Measurements from ENCODE around the gene TMEM50A.

TMEM50A gene

DNA sequence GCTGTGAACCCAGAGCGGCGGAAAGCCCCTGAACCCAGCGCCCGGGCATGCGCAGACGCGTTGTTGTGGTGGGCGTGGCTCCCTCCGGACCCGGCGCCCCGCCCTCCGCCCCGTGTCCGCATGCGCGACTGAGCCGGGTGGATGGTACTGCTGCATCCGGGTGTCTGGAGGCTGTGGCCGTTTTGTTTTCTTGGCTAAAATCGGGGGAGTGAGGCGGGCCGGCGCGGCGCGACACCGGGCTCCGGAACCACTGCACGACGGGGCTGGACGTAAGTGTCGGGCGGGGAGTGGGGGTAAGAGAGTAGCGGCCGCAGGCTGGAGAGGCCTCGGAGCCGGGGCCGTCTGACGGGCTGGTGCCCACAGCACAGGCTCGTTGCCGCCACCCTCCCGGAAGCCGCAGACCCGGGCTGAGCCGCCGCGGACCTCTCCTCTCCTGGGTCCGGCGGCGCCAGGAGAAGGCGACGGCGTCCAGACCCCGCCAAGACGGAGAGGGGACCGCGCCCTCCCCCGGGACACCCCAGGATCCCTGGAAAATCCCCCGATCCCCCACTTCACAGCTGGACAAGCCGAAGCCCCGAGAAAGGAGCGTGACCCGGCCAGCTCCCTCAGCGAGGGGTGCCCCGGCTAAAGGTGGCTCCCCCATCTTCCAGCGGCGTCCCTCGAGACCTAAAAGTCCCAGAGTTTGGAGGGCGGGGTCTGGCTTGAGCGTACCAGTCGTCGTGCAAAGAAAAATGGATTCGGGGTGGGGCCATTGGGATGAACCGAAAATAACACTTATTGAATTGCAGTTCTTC, at the start of gene TMEM50A:
TSS of gene TMEM50A (plus strand) at position 147 of the 794 bp plus-strand sequence. CDS start 2,153 bp downstream, outside the sequence.
- TF ChIP-seq GATA2 (IDR thresholded peaks at IDR 0.05; ENCODE audit: low read depth, low read length) (no peak), GATA3 (IDR thresholded peaks at IDR 0.05; ENCODE audit: low read depth, low read length) (no peak)

DNA sequence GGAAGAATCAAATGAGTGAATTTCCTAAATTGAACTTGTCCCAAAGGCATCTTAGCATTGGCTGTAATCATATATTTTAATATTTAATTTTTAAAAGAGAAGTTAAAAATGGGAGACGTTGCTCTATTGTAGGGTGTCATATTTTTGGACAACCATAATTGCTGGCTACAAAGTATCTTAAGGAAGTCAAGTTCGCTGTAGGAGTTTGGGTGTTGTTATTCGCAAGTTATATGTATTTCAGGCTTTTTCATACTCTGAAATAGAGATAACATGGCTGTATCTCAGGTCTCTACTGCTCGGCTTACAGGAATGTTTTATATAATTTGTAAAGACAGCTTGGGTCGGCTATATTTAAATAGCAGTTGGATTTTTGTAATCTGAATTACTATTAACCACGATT, 852 bp downstream of the TMEM50A start:
- TF ChIP-seq GATA2 (IDR thresholded peaks at IDR 0.05; ENCODE audit: low read depth, low read length) (no peak), GATA3 (IDR thresholded peaks at IDR 0.05; ENCODE audit: low read depth, low read length) (no peak)

DNA sequence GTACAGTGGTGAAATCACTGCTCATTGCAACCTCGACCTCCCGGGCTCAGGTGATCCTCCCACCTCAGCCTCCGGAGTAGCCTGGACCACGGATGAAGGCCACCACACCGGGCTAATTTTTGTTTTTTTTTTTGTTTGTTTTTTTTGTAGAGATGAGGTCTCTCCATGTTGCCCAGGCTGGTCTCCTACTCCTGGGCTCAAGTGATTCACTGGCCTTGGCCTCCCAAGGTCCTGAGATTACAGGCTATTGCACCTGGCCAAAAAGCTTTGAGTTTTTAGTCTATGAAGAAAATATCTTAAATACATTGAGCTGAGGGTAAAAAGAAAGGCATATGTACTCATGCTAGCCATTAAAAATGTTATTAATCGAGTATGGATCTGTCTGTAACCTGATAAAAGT, 3.6 kb downstream of the TMEM50A start:
- TF ChIP-seq GATA3 (IDR thresholded peaks at IDR 0.05; ENCODE audit: low read depth, low read length) = no peak
- TF ChIP-seq GATA2 (IDR thresholded peaks at IDR 0.05; ENCODE audit: low read depth, low read length) = no peak

DNA sequence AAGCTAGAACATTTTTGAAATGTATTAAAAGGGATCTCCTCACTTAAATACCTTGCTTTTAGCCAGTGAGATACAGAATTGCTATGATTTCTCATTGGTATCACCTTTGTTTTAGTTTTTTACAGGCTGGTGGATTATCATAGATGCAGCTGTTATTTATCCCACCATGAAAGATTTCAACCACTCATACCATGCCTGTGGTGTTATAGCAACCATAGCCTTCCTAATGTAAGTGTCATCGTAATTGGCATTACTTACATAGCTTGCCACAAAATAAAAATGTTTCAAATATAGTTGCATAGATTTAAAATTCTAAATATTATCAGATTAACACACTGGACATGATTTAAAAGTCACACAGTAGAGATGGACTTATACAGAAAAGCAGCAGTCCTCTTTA, 4.7 kb downstream of the TMEM50A start:
- TF ChIP-seq GATA2 (IDR thresholded peaks at IDR 0.05; ENCODE audit: low read depth, low read length) (no peak), GATA3 (IDR thresholded peaks at IDR 0.05; ENCODE audit: low read depth, low read length) (no peak)

DNA sequence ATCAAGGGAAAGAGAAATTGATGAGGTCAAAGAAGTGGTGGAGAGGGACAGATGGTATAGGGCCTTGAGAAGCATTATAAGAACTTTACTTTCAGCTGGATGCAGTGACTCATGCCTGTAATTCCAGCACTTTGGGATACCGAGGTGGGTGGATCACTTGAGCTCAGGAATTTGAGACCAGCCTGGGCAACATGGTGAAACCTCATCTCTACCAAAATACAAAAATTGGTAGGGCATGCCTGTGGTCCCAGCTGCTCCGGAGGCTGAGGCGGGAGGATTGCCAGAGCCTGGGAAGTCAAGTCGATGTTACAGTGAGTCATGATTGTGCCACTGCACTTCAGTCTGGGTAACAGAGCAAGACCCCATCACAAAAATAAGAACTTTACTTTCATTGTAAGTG, 5.7 kb downstream of the TMEM50A start:
- TF ChIP-seq GATA2 (IDR thresholded peaks at IDR 0.05; ENCODE audit: low read depth, low read length) (no peak), GATA3 (IDR thresholded peaks at IDR 0.05; ENCODE audit: low read depth, low read length) (no peak)

DNA sequence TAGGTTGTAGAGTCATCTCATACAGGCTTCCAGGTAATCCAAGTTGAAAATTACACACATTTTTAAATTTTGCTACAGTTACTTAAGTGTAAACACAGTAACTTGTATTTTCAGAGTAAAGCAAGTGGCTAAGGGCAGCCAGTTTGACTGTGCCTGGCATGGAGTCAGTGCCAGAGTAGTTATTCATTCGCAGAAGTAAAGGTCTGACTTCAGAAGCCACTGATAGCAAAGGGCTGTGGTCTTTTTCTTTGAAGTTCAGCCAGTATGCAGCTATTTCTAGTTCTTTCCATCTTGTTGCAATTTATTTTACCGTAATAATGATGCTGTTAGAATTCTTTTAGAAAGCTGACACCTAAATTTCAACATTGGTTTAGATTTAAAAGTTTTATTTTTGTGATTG, 9.4 kb downstream of the TMEM50A start:
- TF ChIP-seq GATA3 (IDR thresholded peaks at IDR 0.05; ENCODE audit: low read depth, low read length) (no peak), GATA2 (IDR thresholded peaks at IDR 0.05; ENCODE audit: low read depth, low read length) (no peak)

DNA sequence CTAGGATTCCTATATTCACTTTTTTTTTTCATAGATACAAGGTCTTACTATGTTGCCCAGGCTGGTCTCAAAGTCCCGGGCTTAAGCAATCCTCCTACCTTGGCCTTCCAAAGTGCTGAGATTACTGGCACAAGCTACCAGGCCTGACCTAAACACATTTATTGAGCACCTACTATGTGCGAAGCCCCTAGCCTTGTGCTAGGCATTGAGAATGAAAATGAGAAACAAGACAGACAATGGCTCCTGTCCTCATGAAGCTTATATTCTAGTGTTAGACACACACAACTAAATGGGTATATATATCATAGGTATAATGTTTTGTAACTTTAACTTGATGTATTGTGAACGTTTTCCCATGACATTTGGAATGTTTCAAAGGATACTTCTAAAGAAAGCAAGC, 11.5 kb downstream of the TMEM50A start:
- no peak for TF ChIP-seq GATA3 (IDR thresholded peaks at IDR 0.05; ENCODE audit: low read depth, low read length)
- no peak for TF ChIP-seq GATA2 (IDR thresholded peaks at IDR 0.05; ENCODE audit: low read depth, low read length)

DNA sequence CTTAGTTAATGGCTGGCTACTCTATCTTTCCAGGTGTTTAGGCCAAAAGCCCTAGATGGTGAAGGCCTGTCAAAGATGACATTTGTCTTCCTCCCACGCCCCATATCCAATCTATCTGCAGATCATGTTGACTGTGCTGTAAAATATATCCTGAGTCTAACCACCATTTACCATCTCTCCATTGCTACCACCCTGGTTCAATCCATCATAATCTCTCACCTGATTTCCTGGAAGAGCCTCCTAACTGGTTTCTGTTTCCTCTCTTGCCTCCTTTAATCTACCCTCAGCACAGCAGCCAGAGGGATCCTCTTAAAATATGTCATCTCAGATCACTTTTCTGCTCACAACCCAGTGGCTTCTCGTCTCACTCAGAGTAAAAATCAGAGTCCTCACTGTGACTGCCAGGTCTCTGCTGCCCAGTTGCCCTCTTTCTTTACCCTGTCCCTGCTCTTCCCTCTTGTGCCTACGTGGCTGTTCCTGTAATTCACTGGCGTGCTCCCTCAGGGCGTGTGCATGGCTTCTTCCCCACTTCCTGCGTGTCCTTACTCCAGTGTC, 17.8 kb downstream of the TMEM50A start:
- TF ChIP-seq GATA2 (IDR thresholded peaks at IDR 0.05; ENCODE audit: low read depth, low read length) (no peak), GATA3 (IDR thresholded peaks at IDR 0.05; ENCODE audit: low read depth, low read length) (no peak)

DNA sequence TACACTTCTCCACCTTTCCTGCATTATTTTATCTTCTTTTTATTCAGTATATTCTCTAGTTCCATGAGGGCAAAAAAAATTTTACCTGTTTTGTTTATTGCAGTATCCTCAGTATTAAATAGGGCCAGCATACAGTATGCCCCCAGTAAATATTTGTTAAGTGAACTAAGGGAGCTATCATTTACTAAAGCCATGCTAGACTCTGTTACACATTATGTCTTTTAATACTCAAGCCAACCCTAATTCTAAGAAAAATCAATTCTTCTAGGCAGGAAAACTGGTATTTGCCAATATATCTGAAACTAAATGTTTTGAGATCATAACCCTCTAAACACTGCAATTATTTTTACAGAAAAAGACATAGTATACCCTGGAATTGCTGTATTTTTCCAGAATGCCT, 18.3 kb downstream of the TMEM50A start:
- no peak for TF ChIP-seq GATA2 (IDR thresholded peaks at IDR 0.05; ENCODE audit: low read depth, low read length)
- TF ChIP-seq GATA3 (IDR thresholded peaks at IDR 0.05; ENCODE audit: low read depth, low read length) = no peak

DNA sequence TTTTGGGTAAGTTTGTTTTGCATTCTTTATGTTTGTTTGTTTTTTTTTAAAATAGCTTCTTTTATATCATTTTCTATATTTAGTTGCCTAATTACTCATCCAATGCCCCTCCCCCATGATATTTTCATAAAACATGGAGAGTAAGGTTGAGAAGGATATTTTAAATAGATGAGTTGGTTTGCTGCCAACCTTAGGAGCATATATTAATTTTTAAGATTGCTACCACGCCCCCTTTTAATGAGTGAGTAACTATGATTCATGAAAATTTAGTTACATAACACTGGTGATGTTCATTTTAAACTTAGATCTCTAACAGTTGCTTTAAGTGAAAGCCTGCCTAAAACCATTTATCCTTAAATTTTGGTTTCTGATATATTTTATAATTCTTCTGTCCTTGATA, 18.7 kb downstream of the TMEM50A start:
- TF ChIP-seq GATA3 (IDR thresholded peaks at IDR 0.05; ENCODE audit: low read depth, low read length) (no peak), GATA2 (IDR thresholded peaks at IDR 0.05; ENCODE audit: low read depth, low read length) (no peak)

DNA sequence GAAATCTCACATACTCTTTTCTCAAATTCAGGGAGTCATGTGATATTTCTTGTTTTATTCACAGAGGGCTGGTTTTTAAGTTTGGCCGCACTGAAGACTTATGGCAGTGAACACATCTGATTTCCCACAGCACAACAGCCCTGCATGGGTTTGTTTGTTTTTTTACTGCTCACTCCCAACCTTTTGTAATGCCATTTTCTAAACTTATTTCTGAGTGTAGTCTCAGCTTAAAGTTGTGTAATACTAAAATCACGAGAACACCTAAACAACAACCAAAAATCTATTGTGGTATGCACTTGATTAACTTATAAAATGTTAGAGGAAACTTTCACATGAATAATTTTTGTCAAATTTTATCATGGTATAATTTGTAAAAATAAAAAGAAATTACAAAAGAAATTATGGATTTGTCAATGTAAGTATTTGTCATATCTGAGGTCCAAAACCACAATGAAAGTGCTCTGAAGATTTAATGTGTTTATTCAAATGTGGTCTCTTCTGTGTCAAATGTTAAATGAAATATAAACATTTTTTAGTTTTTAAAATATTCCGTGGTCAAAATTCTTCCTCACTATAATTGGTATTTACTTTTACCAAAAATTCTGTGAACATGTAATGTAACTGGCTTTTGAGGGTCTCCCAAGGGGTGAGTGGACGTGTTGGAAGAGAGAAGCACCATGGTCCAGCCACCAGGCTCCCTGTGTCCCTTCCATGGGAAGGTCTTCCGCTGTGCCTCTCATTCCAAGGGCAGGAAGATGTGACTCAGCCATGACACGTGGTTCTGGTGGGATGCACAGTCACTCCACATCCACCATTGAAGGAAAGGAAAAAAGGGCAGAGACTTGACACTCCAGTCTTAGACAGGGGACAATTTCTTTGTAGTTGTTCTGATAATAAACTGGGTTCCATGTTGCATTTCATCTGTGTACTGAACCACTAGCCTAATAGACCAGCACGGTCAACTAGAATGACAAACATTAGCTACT, 22.8 kb downstream of the TMEM50A start:
- TF ChIP-seq GATA2 (IDR thresholded peaks at IDR 0.05; ENCODE audit: low read depth, low read length) (no peak), GATA3 (IDR thresholded peaks at IDR 0.05; ENCODE audit: low read depth, low read length) (no peak)

DNA sequence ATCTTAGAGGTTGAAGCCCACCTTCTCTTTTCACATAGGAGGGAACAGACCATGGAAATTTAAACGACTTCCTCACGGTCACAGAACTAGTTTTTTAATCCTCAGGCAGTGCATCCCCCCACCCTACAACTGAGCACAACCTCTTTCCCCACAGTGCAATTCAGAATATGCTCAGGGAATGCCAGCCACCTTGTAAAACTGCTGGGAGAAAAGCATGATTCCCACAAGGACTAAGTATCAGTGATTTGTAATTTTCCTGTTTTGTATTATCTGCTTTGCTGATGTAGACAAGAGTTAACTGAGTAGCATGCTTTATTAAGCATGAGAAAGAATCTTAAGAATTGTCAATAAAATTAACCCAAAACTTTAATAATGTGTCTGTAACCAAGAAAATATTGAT, 23.8 kb downstream of the TMEM50A start:
- TF ChIP-seq GATA2 (IDR thresholded peaks at IDR 0.05; ENCODE audit: low read depth, low read length) (no peak), GATA3 (IDR thresholded peaks at IDR 0.05; ENCODE audit: low read depth, low read length) (no peak)

DNA sequence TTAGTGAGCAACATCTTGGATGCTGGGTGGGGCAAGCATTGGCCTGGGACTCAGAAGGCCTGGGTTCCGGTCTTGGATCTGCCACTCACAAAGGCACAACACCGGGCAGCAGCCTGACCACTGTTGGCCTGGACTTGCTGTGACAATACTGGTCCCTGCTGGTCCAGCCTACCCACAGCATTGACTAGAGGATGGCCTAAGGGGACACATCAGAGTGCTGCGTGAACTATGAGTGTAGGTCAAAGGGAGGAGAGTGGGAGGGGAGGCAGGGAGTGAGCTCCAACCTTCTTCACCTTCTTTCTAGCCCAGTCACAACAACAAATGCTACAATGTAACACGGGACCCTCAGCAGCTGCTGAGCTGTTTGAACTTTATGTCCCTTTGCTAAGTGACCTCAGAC, 31.1 kb downstream of the TMEM50A start:
- no peak for TF ChIP-seq GATA3 (IDR thresholded peaks at IDR 0.05; ENCODE audit: low read depth, low read length)
- TF ChIP-seq GATA2 (IDR thresholded peaks at IDR 0.05; ENCODE audit: low read depth, low read length) = no peak

DNA sequence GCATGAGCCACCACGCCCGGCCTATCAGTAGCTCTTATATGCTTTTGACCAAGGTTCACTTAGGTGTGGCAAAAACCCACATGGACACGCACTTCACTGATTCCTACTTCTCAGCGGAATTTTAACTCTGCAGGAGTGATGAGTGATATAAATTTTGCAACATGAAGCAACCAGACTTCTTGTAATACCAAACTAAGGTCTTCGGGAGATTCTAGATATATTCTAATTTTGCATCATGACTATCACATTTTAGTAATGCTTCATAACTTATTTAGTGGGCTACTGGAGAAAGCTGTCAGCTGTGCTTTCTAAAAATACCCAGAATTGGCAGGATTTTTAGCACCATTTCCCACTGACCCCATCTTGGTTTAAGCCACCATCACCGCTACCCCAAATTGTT, 54.7 kb downstream of the TMEM50A start:
- TF ChIP-seq GATA3 (IDR thresholded peaks at IDR 0.05; ENCODE audit: low read depth, low read length) (no peak), GATA2 (IDR thresholded peaks at IDR 0.05; ENCODE audit: low read depth, low read length) (no peak)
